UCSD-AML1 (cell line): Measurements from ENCODE around the gene ZDHHC1.
A peak's percentile ranks its signal among the peaks of the same experiment; 100 is the strongest.

Source experiments
- DNase-seq: peaks from one replicate; lab custom pipeline; 2025; ENCODE audit not compliant: unreplicated experiment; lab: John Stamatoyannopoulos, UW

ZDHHC1 gene

GRCh38 chr16:67448580-67448979 is 32.3 kb upstream of the ZDHHC1 start:
- no peak for DNase-seq

GRCh38 chr16:67447508-67448076 is 31.3 kb upstream of the ZDHHC1 start:
- peak; percentile 80 for DNase-seq

GRCh38 chr16:67446968-67447507 is 30.8 kb upstream of the ZDHHC1 start:
- DNase-seq = no peak

DNA sequence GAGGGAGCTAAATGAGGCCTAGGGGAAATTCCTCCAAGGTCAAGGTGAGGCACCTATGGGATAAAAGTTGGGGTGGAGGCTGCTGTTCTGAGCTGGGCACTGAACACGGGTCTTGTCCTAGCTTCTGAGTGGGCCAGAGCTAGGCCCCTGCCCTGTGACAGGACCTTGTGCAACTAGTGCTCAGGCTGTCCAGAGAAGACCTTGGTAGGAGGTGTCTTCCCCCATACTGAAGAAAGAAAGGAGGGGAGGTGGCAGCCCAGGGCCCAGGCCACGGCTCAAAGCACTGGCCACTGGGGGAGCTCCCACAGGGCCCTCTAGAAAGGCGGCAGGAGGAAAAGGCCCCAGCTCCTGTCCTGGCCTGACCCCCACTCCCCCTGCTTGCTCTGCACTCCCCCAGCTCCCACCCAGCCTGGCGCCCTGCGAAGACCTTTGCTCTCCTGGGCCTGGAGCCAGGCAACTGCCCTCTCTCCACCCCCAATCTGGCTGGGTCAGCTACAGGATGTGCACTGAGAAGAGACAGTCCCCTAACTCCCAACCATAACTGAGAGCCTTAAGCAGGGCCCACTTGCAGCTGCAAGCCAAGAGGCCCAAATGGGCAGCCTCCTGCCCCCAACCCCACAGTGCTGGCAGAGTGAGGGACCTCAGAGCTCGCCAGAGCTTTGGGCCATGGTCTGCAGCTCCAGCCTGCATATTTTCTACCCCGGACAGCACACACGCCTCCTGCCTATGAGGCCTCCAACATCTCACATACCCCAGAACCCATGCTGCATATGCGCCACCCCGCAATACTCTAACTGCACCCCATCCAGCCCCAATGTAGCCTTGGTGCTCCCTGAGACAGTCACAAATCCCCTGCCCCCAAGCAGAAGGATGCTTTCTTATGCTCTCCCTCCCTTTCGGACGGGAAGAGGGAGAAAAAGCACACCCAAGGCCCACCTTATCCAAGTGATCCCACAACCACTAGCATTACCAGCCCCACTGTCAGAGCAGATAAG is 29.9 kb upstream of the ZDHHC1 start:
- DNase-seq = no peak

DNA sequence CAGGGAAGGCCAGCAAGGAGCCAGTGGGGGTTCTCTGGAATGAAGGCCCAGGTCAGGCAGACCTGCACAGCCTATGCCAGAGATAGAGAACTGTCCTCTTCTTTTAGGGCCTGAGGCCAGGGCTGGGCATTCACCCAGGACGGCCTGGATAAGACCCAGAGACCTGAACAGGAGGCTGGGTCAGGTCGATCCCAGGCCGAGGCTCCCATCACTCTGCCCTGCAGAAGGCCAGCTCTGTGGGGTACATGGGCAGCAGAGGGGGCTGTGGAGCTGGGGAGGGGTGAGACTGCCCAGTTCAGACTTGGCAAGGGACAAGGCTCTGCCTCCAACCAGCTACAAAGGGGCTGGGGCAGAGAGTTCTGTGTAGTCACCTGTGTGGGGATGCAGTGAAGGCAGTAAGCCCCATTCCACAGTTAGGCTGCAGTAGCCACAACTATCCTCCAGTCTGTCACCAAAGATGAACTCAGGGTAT is 29.2 kb upstream of the ZDHHC1 start:
- no peak for DNase-seq

GRCh38 chr16:67445126-67445426 is 28.8 kb upstream of the ZDHHC1 start:
- no peak for DNase-seq

- DNase-seq = no peak
Observed at GRCh38 chr16:67444259-67445125, 28.2 kb upstream of the ZDHHC1 start.

DNA sequence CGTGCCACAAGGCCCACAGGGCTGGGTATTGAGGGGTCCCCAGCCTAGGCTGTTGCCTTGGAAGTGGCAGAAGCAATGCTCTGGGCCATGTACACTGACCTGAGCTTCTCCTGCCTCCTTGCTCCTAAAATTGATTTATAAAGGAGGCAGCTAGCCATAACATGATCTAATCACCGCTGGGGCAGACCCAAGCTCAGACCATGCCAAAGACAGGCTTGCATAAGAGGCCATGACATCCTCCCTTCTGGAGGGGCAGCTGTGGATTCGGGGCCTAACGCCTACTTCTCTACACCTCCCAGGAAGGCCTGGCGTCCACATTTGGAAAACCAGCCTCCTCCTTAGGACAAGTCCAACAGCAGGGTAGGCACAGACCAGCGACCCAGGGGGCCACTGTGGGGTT is 27.0 kb upstream of the ZDHHC1 start:
- no peak for DNase-seq

GRCh38 chr16:67442581-67443255 is 26.4 kb upstream of the ZDHHC1 start:
- DNase-seq = no peak

GRCh38 chr16:67441907-67442306 is 25.6 kb upstream of the ZDHHC1 start:
- no peak for DNase-seq

- no peak for DNase-seq
Observed at GRCh38 chr16:67441271-67441753, 25.0 kb upstream of the ZDHHC1 start.

GRCh38 chr16:67438824-67439393 is 22.6 kb upstream of the ZDHHC1 start:
- DNase-seq = no peak

GRCh38 chr16:67438098-67438791 is 22.0 kb upstream of the ZDHHC1 start:
- no peak for DNase-seq

DNA sequence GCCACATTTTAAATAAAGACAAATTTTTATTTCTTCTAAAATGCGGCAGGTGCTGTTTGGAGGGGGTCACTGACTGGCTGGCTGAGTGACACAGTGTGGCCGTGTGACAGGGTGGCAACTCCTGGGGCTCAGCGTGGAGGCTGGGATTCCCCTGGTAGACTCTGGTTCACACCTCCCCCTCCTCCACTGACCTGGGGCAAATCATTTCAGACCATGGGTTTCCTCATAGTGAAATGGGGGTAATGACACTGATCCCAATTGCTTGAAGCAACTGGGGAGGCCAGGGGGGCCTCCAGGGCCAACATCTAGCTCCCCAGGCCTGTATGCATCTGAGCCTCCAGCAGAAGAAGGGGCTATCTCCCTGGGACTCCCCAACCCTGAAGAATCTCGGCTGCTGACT is 21.2 kb upstream of the ZDHHC1 start:
- no peak for DNase-seq

GRCh38 chr16:67436640-67437193 is 20.4 kb upstream of the ZDHHC1 start:
- DNase-seq = no peak

GRCh38 chr16:67435758-67436164 is 19.5 kb upstream of the ZDHHC1 start:
- no peak for DNase-seq

DNA sequence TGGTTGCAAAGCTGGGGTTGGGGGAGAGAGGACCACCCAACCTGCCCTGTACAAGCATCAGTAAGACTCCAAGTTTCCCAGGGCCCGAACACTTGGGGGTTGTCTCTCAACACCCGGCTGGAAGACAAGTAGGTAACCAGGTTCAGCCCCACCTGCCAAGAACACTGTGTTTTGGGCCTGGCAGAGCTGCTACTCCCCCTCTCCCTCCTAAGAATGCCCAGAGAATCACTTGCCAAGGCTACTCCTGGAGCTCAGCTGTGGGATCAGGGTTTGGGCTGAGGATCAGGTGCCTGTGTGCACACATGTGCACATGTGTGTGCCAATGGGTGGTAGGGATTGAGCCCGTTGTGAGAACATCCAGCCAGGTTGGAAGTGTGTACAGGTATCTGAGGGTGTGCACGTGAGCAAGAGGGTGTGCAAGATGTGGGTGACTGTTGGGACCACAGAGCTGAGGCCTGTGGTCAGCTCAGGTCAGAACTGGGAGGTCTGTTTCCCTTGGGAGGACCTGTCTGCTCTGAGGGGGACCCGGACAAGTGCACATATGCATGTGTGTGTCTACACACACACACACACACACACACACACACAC is 16.9 kb upstream of the ZDHHC1 start:
- DNase-seq = no peak

- DNase-seq = no peak
Observed at GRCh38 chr16:67432506-67432890, 16.2 kb upstream of the ZDHHC1 start.
